IPS-18a (cell line): ENCODE data around the gene NDRG2.
A peak's percentile ranks its signal among the peaks of the same experiment; 100 is the strongest.

Experiments
- H3K27ac ChIP-seq: one replicate; pipeline ENCODE4 v1.5.1; 2013; ENCODE audit warnings: low read length
- H3K27me3 ChIP-seq: one replicate; pipeline ENCODE4 v1.6.1; 2013; ENCODE audit warnings: mild to moderate bottlenecking, low read length; ENCODE audit not compliant: control insufficient read depth, insufficient read depth
- H3K36me3 ChIP-seq: one replicate; pipeline ENCODE4 v1.6.1; 2013; ENCODE audit warnings: low read depth, low read length; ENCODE audit not compliant: control insufficient read depth
- H3K4me1 ChIP-seq: one replicate; pipeline ENCODE4 v1.6.1; 2013; ENCODE audit warnings: low read depth, low read length; ENCODE audit not compliant: control insufficient read depth
- H3K4me3 ChIP-seq: one replicate; pipeline ENCODE4 v1.5.1; 2013; ENCODE audit warnings: low read length
- H3K9ac ChIP-seq: one replicate; pipeline ENCODE4 v1.6.1; 2013; ENCODE audit warnings: mild to moderate bottlenecking, low read length, moderate library complexity
- H3K9me3 ChIP-seq: one replicate; pipeline ENCODE4 v1.6.1; 2013; ENCODE audit warnings: low read depth, low read length; ENCODE audit not compliant: control insufficient read depth

NDRG2 gene

GRCh38 chr14:21029917-21030316 lies 5.1 kb upstream of the NDRG2 start, which contains the start of gene TPPP2:
Gene TPPP2, plus strand, starts transcription at chr14:21030217. Its CDS starts 365 bp downstream, at chr14:21030582.
- H3K36me3 ChIP-seq = no peaks in the 10 kb centered on the region
- H3K9me3 ChIP-seq = no peaks in the 10 kb centered on the region
- H3K4me3 ChIP-seq = no peak within 1 kb of the TSS
- no peak within 1 kb of the TSS for H3K9ac ChIP-seq
- peaks cover 13% of the 10 kb centered on the region for H3K4me1 ChIP-seq
- peaks cover 16% of the 10 kb centered on the region for H3K27me3 ChIP-seq
- H3K27ac ChIP-seq = no peak within 1 kb of the TSS

DNA sequence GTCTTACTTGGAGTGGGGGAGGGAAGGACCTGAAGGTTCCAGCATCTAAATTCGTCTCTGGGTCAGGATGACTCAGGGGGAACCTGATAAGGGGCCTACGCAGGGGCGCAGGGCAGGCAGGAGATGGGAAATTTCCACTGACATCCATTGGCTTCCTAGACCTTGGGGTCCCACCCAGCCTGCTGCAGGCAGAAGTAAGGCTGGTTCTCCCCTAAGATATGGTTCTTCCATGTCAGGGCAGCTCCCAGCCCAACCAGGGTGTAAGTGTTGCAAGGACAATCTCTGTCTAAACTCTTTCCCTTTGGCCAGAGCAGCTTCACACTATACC lies 2.1 kb upstream of the NDRG2 start:
- Histone ChIP-seq H3K4me3 (no peak overlapping the region), H3K9ac (no peak overlapping the region)

GRCh38 chr14:21026274-21026987 lies 1.6 kb upstream of the NDRG2 start:
- peak overlapping the region; percentile 75 for H3K4me3 ChIP-seq
- no peaks in the 10 kb centered on the region for H3K9me3 ChIP-seq
- H3K36me3 ChIP-seq = no peaks in the 10 kb centered on the region
- H3K4me1 ChIP-seq = peaks cover 18% of the 10 kb centered on the region
- H3K27me3 ChIP-seq = peaks cover 40% of the 10 kb centered on the region
- peak overlapping the region; percentile 56 for H3K9ac ChIP-seq
- no peak overlapping the region for H3K27ac ChIP-seq

More for the DNA sequence above, 2.1 kb upstream of the NDRG2 start:
- Histone ChIP-seq H3K27ac (no peak overlapping the region), H3K4me1 (peaks cover 18% of the 10 kb centered on the region), H3K27me3 (peaks cover 40% of the 10 kb centered on the region), H3K9me3 (no peaks in the 10 kb centered on the region), H3K36me3 (no peaks in the 10 kb centered on the region)

- Histone ChIP-seq H3K9ac (peak overlapping the region; percentile 56), H3K27ac (no peak overlapping the region), H3K9me3 (no peaks in the 10 kb centered on the region), H3K4me1 (peaks cover 18% of the 10 kb centered on the region), H3K4me3 (peak overlapping the region; percentile 75), H3K36me3 (no peaks in the 10 kb centered on the region), H3K27me3 (peaks cover 40% of the 10 kb centered on the region)
Observed at GRCh38 chr14:21025371-21026273, 761 bp upstream of the NDRG2 start.

GRCh38 chr14:21023817-21024584 lies 860 bp downstream of the NDRG2 start:
- peak overlapping the region; percentile 48 for H3K9ac ChIP-seq
- H3K36me3 ChIP-seq = no peaks in the 10 kb centered on the region
- H3K9me3 ChIP-seq = no peaks in the 10 kb centered on the region
- H3K4me3 ChIP-seq = peak overlapping the region; percentile 75
- peaks cover 40% of the 10 kb centered on the region for H3K27me3 ChIP-seq
- H3K27ac ChIP-seq = no peak overlapping the region
- peaks cover 18% of the 10 kb centered on the region for H3K4me1 ChIP-seq

DNA sequence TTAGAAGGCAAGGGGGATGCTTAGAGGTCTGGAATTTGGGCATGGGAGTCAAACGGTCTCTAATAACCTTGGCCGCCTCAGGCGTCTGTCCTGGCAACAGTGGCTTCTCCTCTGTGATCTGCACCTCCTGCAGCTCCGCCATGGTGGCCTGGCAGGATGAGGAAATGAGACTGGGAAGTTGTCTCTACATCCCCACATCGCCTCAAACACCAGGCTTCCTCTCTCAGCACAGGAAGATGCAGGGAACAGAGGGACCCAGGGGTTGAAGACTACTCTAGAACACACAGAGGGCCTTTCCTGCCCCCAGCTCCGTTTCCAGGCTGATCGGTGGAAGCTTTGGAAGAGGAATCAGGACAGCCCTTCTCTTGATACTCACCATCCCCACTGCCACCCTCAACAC lies 1.7 kb downstream of the NDRG2 start:
- H3K9ac ChIP-seq = no peak overlapping the region
- no peaks in the 10 kb centered on the region for H3K9me3 ChIP-seq
- peaks cover 40% of the 10 kb centered on the region for H3K27me3 ChIP-seq
- no peaks in the 10 kb centered on the region for H3K36me3 ChIP-seq
- peaks cover 18% of the 10 kb centered on the region for H3K4me1 ChIP-seq
- H3K27ac ChIP-seq = no peak overlapping the region
- H3K4me3 ChIP-seq = no peak overlapping the region

GRCh38 chr14:21022686-21023085 lies 2.2 kb downstream of the NDRG2 start:
- no peaks in the 10 kb centered on the region for H3K9me3 ChIP-seq
- H3K9ac ChIP-seq = no peak overlapping the region
- peaks cover 40% of the 10 kb centered on the region for H3K27me3 ChIP-seq
- H3K27ac ChIP-seq = no peak overlapping the region
- no peak overlapping the region for H3K4me3 ChIP-seq
- no peaks in the 10 kb centered on the region for H3K36me3 ChIP-seq
- H3K4me1 ChIP-seq = peaks cover 18% of the 10 kb centered on the region

GRCh38 chr14:21020977-21021545 lies 3.8 kb downstream of the NDRG2 start:
- no peak overlapping the region for H3K27ac ChIP-seq
- no peak overlapping the region for H3K9ac ChIP-seq
- no peaks in the 10 kb centered on the region for H3K9me3 ChIP-seq
- H3K36me3 ChIP-seq = no peaks in the 10 kb centered on the region
- peaks cover 7% of the 10 kb centered on the region for H3K4me1 ChIP-seq
- H3K4me3 ChIP-seq = no peak overlapping the region
- peaks cover 26% of the 10 kb centered on the region for H3K27me3 ChIP-seq

GRCh38 chr14:21019366-21019765 lies 5.5 kb downstream of the NDRG2 start:
- no peak overlapping the region for H3K4me3 ChIP-seq
- H3K36me3 ChIP-seq = no peaks in the 10 kb centered on the region
- no peaks in the 10 kb centered on the region for H3K9me3 ChIP-seq
- peaks cover 12% of the 10 kb centered on the region for H3K4me1 ChIP-seq
- H3K9ac ChIP-seq = no peak overlapping the region
- H3K27ac ChIP-seq = no peak overlapping the region
- peaks cover 20% of the 10 kb centered on the region for H3K27me3 ChIP-seq

GRCh38 chr14:21018781-21019180 lies 6.1 kb downstream of the NDRG2 start:
- Histone ChIP-seq H3K27me3 (peaks cover 15% of the 10 kb centered on the region), H3K4me1 (peaks cover 9% of the 10 kb centered on the region), H3K27ac (no peak overlapping the region), H3K9me3 (no peaks in the 10 kb centered on the region), H3K9ac (no peak overlapping the region), H3K4me3 (no peak overlapping the region), H3K36me3 (no peaks in the 10 kb centered on the region)

GRCh38 chr14:21018286-21018685 lies 6.6 kb downstream of the NDRG2 start:
- Histone ChIP-seq H3K9me3 (no peaks in the 10 kb centered on the region), H3K4me3 (no peak overlapping the region), H3K4me1 (peaks cover 6% of the 10 kb centered on the region), H3K36me3 (no peaks in the 10 kb centered on the region), H3K9ac (no peak overlapping the region), H3K27ac (no peak overlapping the region), H3K27me3 (peaks cover 10% of the 10 kb centered on the region)
